Measurements from ENCODE around the gene STARD10. TPM values are rescaled to one million over a fixed set of nuclear protein-coding genes. Genes with fewer than 3 reads are reported as not detected.

STARD10 gene
- 100 to 1,000 TPM in 1 of 3 donors, 10 to 100 TPM in 2; 49.3 to 142 (median 53.8) TPM for polyA plus RNA-seq

DNA sequence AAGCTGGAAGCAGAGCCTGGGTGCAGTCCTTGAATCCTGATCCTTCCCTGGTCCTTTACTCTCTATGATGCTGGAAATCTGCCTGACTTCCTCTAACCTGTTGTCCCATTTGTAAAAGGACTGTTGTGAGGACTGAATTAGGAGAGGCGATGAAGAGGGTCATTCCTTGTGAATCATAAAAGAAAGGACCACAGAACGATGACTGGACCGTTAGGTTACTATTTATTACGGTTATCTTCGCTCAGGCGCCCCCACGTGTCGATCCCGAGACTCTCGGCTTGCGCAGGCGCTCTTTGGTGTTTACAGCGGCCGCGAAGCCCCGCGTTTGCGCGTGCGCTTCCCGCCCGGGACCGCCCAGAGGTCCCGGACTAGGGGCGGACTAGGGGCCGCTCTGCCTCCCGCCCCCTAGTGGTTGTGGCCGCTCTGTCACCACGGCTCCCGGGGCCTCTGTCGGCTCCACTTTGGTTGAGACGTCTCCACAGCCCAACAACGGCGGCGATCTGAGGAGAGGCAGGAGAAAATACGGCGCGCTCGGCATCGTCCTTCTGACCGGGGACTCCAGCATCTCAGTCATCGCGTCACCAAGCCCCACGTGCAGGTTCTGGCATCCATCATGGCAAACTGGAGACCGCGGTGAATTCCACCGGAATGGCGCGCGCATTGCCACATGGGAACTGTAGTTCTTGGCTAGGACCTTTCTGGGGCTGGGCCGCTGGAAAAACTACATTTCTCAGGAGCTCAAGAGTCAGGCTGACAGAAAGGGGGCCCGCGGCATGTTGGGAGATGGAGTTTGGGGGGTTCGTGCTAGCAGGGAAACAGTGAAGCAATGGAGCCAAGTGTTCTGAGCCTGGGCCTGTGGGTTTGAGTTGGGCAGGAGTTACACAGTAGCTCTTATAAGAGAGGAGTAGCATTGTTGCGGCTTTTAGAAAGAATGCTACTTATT is at the start of gene STARD10:
STARD10 (minus strand) TSS at position 623 of the 943 bp plus-strand sequence. CDS start 12,866 bp downstream, outside the sequence.
- WGBS, 3 donors: 2% methylated on average over 54 to 55 of the region's 55 CpGs
- H3K27ac ChIP-seq (ENCODE audit: low read depth, low read length): no peak within 1 kb of the TSS

DNA sequence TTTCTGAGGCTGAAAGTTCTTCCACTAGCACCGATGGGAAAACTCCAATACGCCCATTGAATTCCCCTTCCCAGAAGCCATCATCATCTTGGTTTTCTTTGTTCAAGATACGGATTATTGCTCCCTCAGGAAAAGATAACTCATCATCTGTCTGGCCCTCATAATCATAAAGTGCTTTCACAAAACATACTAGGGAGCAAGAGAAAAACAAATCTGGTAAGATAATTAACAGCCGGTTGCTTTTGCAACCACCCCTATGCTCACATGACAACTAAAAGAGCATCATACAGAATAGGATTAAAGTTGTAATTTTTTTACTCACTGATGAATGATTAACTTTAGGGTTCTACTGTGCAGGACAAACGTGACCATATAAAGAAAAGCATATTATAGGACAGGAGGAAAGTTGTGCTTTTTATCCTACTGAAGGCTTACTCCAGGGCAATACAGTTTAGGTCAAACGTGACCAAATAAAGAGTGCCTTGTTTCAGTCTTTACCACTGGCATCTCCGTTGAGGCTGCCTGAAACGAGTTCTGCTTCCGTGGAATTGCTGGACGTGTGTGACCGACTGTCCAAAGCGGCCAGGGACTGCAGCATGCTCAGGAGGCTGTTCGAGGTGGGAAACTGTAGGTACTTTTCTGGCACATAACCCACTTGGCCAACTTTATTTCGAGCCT is 48.9 kb upstream of the STARD10 start:
- 71 to 86% (median 80%) methylated on average over 14 of the region's 14 CpGs for WGBS, 3 donors
- H3K27ac ChIP-seq (ENCODE audit: low read depth, low read length): no peak overlapping the region

- WGBS, 3 donors: 81 to 86% (median 83%) methylated on average over 5 of the region's 5 CpGs
- no peak overlapping the region for H3K27ac ChIP-seq (ENCODE audit: low read depth, low read length)
Observed at GRCh38 chr11:72842126-72842525, 48.3 kb upstream of the STARD10 start.

GRCh38 chr11:72841397-72841796 is 47.5 kb upstream of the STARD10 start:
- WGBS, 3 donors: 85 to 89% (median 85%) methylated on average over 7 of the region's 7 CpGs
- no peak overlapping the region for H3K27ac ChIP-seq (ENCODE audit: low read depth, low read length)

DNA sequence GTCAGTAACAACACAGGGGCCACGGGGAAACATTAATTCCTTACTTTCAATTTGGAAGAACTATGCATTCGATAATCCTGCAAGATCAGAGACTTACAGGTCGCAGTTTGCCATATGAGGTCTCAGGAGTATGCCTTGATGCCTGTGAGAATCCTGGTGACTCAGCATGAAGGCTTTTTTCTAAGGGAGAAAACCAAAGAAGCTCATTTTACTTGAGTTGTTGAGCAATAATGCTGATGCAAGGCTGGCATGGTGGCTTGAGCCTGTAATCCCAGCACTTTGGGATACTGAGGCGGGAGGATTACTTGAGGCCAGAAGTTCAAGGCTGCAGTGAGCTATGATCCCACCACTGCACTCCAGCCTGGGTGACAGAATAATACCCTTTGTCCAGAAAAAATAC is 46.9 kb upstream of the STARD10 start:
- H3K27ac ChIP-seq (ENCODE audit: low read depth, low read length): no peak overlapping the region
- WGBS, 3 donors: 73 to 97% (median 89%) methylated on average over 4 of the region's 4 CpGs

DNA sequence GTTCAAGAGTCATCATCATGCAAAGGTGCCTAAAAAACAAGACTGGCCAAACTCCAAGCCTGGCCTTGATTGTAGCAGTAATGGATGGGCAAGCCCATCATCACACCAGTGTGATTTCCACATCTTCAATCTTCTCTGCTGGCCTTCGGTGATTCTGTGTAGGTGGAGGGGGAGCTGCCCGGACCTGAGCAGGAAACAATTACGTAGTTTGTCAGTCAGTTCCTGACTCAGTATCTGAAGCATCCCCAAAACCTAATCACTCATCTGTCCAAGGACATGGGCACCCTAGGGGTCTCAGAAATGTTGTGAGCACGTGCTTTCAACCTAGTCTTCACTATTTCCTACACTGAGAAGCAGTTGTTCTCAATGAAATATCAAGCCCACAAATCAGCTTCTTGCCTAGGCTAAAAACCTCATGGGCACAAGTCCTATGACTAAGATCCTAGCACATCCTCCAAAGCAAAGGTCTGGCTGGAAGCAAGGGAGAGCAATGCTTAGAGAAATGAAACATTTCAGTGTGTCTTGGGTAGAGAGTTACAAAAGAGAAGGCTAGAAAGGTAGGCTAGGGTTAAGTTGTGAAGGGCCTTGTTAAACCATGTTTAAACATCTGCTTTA is 45.0 kb upstream of the STARD10 start:
- WGBS, 3 donors: 63 to 77% (median 77%) methylated on average over 4 of the region's 4 CpGs
- H3K27ac ChIP-seq (ENCODE audit: low read depth, low read length): no peak overlapping the region

- 45 to 74% (median 48%) methylated on average over 4 of the region's 4 CpGs for WGBS, 3 donors
Observed at GRCh38 chr11:72836111-72836510, 42.3 kb upstream of the STARD10 start.

DNA sequence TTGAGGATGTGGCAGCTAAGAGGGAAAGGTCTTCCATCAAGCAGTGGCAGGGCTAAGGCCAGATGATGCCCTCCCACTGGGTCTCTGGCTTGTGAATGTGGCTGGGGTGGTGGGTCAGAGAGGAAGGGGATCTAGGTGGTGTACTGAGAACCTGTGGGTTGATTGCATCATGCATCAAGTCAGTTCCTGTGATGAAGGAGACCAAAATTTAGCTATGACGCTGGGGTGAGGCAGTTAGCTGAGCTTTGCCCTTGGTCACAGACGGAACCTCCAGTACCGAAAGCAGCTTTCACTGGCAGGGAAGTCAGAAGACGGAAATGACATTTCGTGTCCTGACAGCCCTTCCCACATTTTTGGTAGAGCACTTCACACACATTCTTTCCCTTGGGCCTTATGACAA is 41.1 kb upstream of the STARD10 start:
- H3K27ac ChIP-seq (ENCODE audit: low read depth, low read length): peak overlapping the region; percentile 41
- 38 to 83% (median 46%) methylated on average over 5 of the region's 5 CpGs for WGBS, 3 donors

More at GRCh38 chr11:72836111-72836510, 42.3 kb upstream of the STARD10 start:
- no peak overlapping the region for H3K27ac ChIP-seq (ENCODE audit: low read depth, low read length)

DNA sequence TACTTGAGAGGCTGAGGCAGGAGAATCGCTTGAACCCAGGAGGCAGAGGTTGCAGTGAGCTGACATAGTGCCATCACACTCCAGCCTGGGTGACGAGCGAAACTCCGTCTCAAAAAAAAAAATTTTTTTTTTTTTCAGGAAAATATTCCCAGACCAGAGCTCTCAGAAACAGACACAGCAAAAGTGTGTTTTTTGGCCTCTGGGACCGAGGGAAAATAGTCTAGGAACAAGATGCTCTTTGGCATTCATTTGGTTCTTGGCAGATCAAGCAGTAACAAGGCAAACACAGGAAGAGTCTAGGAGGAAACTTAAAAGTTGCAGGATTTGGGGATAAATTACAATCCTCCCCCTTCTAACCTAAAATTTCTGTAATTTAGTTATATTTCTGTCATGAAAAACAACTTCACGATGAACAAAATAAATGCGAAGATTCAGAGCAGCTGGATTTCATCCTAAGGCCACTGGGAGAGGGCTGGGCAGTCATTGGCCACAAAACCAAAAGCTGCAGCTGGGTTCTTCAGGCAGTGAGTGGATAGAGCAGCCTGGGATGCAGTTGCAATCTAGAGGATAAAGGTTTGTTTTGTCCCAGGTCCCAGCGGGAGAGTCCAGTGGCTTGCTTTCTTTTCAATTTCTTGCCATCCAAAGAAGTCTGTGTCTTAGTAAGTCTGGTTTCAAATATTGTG is 40.1 kb upstream of the STARD10 start:
- no peak overlapping the region for H3K27ac ChIP-seq (ENCODE audit: low read depth, low read length)
- WGBS, 3 donors: 38 to 68% (median 51%) methylated on average over 8 of the region's 8 CpGs

- no peak overlapping the region for H3K27ac ChIP-seq (ENCODE audit: low read depth, low read length)
- 91 to 97% (median 94%) methylated on average over 5 of the region's 5 CpGs for WGBS, 3 donors
Observed at GRCh38 chr11:72833083-72833733, 39.4 kb upstream of the STARD10 start.

- no peak overlapping the region for H3K27ac ChIP-seq (ENCODE audit: low read depth, low read length)
- 65 to 74% (median 72%) methylated on average over 9 of the region's 9 CpGs for WGBS, 3 donors
Observed at GRCh38 chr11:72832301-72833082, 38.6 kb upstream of the STARD10 start.

DNA sequence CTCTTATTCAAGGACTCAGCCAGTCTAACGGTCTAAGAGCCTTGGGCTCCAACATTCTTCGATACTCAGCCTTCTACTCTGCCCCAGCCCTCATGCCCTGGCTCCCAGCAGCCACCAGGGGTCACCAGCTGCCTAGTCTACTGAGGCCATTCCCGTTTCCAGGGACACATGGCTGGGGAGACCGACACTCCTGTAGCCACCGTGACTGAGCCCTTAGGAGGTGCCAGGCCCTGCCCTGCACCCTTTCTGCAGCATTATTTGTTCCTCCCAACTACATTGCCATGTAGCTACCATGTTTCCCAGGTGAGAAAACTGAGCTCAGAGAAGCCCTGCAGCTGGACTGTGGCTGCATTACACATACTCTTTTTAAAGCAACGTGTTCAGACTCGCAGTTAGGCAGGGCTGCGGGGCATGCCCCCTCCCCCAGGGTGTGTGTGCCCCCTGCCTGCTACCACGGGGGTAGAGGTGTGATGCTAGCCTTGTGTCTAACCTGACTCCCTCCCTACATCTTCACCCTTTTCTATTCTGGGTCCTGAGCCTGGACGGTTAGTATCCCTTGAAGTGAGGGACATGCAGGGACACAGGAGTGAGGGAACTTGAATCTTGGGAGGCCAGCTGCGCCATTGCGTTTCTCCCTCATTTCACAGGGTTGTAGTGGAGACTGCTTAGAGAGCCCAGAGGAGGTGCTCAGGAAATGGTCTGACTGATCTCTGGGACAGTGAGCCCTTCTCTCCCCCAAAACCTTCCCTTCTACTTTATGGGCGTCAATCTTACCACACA is 37.9 kb upstream of the STARD10 start:
- H3K27ac ChIP-seq (ENCODE audit: low read depth, low read length): no peak overlapping the region
- WGBS, 3 donors: 36 to 56% (median 46%) methylated on average over 13 of the region's 13 CpGs

- 88 to 93% (median 90%) methylated on average over 5 of the region's 5 CpGs for WGBS, 3 donors
- H3K27ac ChIP-seq (ENCODE audit: low read depth, low read length): no peak overlapping the region
Observed at GRCh38 chr11:72829884-72830533, 36.2 kb upstream of the STARD10 start.

DNA sequence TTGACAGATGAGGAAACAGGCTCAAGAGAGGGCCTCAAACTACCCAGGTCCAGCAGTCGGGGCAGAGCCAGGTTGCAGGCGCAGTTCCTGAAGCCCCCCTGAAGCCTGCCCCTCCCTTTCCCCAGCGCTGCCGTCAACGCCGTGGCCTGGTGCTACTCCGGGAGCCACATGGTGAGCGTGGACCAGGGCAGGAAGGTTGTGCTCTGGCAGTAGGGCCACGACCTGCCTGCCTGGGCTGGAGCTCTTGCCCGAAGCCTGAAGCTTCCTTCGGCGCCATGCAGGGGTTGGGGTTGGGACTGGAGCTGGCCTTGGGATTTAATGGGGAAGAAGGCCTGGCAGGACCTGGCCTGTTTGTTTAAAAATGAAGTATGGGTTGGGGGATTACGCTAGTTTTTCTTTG is 35.3 kb upstream of the STARD10 start:
- WGBS, 3 donors: 94 to 97% (median 95%) methylated on average over 13 of the region's 13 CpGs
- no peak overlapping the region for H3K27ac ChIP-seq (ENCODE audit: low read depth, low read length)

GRCh38 chr11:72828692-72829101 is 34.9 kb upstream of the STARD10 start:
- 83 to 85% (median 85%) methylated on average over 7 of the region's 7 CpGs for WGBS, 3 donors
- H3K27ac ChIP-seq (ENCODE audit: low read depth, low read length): no peak overlapping the region

DNA sequence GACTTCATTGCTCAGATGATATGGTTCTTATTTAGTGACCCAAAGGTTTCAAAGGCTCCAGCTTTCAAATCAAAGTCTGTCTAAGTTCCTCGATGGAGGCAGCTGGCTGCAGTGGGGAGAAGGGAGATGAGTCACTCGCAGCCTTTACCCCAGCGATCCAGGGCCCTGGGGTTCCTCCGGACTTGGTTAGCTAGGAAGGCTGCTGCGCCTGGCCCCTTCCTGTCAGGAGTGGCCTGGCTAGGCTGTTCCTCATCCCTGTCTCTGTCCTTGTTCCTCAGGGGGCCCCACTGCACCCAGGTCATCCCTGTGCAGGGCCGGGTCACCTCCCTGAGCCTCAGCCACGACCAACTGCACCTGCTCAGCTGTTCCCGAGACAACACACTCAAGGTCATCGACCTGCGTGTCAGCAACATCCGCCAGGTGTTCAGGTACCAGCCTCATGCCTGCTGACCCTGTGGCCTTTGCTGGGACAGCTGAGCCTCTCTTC is 34.3 kb upstream of the STARD10 start:
- WGBS, 3 donors: 48 to 63% (median 50%) methylated on average over 11 of the region's 11 CpGs
- H3K27ac ChIP-seq (ENCODE audit: low read depth, low read length): no peak overlapping the region
